ENCODE results near the gene SLC35F3.

DNA sequence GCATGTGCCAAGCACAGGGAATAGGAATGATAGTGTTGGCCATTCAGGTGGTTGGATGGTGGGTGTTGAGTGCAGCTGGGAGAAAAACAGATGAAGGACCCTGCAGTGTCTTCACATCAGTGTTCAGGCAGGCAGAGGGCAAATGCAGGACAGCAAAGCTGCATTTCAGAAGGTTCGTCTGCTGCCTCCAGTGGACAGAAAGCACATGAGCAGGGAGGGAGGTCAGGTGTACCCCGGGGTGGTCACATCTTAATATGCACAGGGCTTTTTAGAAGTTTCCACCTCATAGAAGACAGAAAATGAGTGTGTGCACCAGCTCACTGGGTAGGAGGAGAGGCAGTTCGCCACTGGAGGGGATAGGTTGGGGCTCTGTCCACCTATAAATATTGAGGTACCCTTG is 184.9 kb downstream of the SLC35F3 start:
- TF ChIP-seq CTCF (IDR thresholded peaks at IDR 0.05 in 4 of 5, conservative IDR thresholded peaks at IDR 0.05 in 1 of 5) (no peak), POLR2A (IDR thresholded peaks at IDR 0.05) (no peak)
